ENCODE results near the gene ANKS4B. TPM values are rescaled to one million over a fixed set of nuclear protein-coding genes. Genes with fewer than 3 reads are reported as not detected.

The ANKS4B gene
- total and polyA plus RNA-seq, 2 experiments from 2014 or later, result not detected

DNA sequence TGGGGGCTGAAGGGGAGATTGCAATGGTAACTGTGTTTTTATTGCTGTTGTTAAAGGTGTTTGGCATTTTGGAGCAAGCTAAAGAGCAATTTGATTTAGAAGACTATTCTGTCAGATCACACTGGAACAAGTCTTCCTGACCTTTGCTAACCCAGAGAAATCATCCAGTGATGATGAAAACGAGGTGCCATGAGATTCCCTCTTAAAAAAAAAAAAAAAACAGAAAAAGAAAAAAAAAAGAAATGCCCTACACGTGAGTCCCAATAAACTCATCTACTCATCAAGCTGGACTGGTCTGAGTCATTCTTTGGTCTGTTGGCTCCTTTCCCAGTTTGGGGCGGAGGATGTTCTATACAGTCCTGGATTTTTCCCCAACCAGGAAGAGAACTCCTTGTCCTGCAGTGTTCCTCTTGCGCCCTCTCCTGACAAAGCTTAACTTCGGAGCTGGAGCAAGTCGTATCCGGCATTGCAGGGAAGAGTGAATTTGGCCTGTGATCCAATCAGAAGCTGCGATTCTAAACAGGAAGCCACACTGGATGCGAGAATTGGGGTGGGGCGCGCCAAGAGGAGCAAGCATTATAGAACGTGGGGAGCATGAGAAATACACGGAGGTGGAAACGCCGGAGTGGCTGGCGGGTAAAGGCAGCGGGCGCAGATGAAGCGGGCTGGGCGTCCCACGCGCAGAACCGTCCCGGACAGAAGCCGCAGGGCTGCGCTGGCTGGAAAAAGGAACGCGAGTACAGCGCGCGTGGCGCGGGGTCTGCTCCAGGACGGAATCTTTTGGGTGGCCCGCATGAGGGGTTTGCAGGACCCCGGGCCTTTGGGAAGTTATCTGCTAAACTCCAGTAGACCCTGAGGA, 67.0 kb downstream of the ANKS4B start:
- peak; percentile 94 to 100 for DNase-seq (ENCODE audit: low read depth in 1 of 2, low spot score in 1 of 2)
- Histone ChIP-seq H3K36me3 (no peaks in the 10 kb centered on the region), H3K27ac (no peak overlapping the region), H3K27me3 (peaks cover 68% of the 10 kb centered on the region), H3K4me3 (peak overlapping the region; percentile 56), H3K4me1 (ENCODE audit: low read depth) (no peaks in the 10 kb centered on the region), H3K9me3 (ENCODE audit: low read depth) (no peaks in the 10 kb centered on the region)
- TF ChIP-seq, protein P1, sequence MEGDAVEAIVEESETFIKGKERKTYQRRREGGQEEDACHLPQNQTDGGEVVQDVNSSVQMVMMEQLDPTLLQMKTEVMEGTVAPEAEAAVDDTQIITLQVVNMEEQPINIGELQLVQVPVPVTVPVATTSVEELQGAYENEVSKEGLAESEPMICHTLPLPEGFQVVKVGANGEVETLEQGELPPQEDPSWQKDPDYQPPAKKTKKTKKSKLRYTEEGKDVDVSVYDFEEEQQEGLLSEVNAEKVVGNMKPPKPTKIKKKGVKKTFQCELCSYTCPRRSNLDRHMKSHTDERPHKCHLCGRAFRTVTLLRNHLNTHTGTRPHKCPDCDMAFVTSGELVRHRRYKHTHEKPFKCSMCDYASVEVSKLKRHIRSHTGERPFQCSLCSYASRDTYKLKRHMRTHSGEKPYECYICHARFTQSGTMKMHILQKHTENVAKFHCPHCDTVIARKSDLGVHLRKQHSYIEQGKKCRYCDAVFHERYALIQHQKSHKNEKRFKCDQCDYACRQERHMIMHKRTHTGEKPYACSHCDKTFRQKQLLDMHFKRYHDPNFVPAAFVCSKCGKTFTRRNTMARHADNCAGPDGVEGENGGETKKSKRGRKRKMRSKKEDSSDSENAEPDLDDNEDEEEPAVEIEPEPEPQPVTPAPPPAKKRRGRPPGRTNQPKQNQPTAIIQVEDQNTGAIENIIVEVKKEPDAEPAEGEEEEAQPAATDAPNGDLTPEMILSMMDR (IDR thresholded peaks at IDR 0.05; ENCODE audit: low read depth, low read length), result peak; percentile 95

DNA sequence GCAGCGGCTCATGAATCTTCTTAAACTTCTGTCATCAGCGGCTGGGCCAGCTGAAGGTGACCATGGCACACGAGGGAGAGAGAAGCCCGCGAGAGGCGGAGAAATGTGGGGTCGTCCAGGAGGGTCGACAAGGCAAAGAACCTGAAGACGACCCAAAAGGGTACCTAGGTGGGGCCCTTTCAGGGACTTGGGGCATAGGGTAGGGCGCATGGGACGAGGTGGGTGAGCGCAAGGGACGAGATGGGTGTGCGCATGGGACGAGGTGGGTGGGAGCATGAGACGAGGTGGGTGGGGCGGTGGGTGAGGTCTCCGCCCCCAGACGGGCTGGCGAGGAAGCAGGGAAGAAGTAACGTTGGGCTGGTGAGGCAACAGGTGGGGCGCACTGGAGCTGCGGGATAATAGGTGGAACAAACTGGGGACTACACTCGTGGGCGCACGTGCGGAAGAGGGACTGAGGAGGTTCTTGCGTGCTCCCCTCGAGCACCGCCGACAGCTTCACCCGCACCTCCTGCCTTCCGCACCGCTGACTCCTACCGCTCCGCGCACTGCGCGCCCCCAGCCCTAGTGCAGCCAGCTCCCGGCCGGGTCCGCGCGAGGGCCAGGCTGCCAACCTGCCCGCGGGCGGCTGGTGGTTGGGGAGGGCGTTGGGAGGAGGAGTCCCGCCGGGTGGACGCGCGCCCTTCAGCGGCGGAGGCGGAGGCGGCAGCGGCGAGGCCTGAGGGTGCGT, 67.8 kb downstream of the ANKS4B start:
- H3K4me3 ChIP-seq, result peak overlapping the region; percentile 56
- TF ChIP-seq, protein P1 (IDR thresholded peaks at IDR 0.05; ENCODE audit: low read depth, low read length), result peak; percentile 25
- no peak overlapping the region for H3K27ac ChIP-seq
- H3K9me3 ChIP-seq (ENCODE audit: low read depth), result no peaks in the 10 kb centered on the region
- peak; percentile 60 to 70 for DNase-seq (ENCODE audit: low read depth in 1 of 2, low spot score in 1 of 2)
- no peaks in the 10 kb centered on the region for H3K36me3 ChIP-seq
- peaks cover 75% of the 10 kb centered on the region for H3K27me3 ChIP-seq
- H3K4me1 ChIP-seq (ENCODE audit: low read depth), result no peaks in the 10 kb centered on the region

DNA sequence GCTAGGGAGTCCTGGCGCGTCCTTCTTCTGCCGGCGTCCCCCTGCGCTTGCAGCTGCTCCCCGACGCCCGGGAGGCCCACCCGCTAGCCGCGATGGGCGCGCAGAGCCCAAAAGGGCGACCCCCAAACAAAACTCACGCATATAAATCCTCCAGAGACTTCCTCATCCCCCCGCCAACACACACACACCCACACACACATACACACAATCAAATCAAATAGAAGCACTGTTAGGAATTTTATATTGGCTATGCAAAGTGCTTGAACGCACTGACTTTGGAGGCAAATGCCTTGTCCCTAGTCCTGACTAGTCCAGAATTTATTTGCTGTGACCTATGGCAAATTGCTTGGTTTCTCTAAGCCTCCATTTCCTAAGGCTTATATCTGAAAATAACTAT, 68.4 kb downstream of the ANKS4B start:
- no peaks in the 10 kb centered on the region for H3K36me3 ChIP-seq
- no peaks in the 10 kb centered on the region for H3K4me1 ChIP-seq (ENCODE audit: low read depth)
- TF ChIP-seq, protein P1 (IDR thresholded peaks at IDR 0.05; ENCODE audit: low read depth, low read length), result no peak
- no peak overlapping the region for H3K27ac ChIP-seq
- H3K27me3 ChIP-seq, result peaks cover 80% of the 10 kb centered on the region
- peak overlapping the region; percentile 56 for H3K4me3 ChIP-seq
- H3K9me3 ChIP-seq (ENCODE audit: low read depth), result no peaks in the 10 kb centered on the region
- peak in 1 of 2 donors; percentile 12 for DNase-seq (ENCODE audit: low read depth in 1 of 2, low spot score in 1 of 2)

DNA sequence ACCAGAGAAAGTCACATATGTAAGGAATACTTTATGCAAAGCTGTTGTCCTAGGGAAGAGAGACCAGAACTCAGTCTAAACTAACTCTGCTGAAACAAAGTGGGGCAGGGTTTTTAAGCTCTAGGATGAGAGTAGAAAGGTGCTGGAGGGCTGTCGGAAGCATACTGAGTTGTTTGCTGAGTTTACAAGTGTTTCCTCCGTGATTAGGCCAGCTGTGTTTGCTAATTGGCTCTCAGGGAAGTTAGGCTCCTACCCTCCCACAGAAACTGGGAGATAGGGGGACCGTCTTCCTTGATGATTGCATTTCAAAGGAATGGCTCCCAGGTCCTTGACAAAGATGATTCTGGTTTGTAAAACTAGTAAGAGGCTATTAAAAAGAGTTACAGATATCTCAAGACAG, 69.0 kb downstream of the ANKS4B start:
- Histone ChIP-seq H3K36me3 (no peaks in the 10 kb centered on the region), H3K4me3 (no peak overlapping the region), H3K27ac (no peak overlapping the region), H3K27me3 (peaks cover 78% of the 10 kb centered on the region), H3K4me1 (ENCODE audit: low read depth) (no peaks in the 10 kb centered on the region), H3K9me3 (ENCODE audit: low read depth) (no peaks in the 10 kb centered on the region)
- TF ChIP-seq, protein P1 (IDR thresholded peaks at IDR 0.05; ENCODE audit: low read depth, low read length), result no peak
- no peak for DNase-seq (ENCODE audit: low read depth in 1 of 2, low spot score in 1 of 2)

DNA sequence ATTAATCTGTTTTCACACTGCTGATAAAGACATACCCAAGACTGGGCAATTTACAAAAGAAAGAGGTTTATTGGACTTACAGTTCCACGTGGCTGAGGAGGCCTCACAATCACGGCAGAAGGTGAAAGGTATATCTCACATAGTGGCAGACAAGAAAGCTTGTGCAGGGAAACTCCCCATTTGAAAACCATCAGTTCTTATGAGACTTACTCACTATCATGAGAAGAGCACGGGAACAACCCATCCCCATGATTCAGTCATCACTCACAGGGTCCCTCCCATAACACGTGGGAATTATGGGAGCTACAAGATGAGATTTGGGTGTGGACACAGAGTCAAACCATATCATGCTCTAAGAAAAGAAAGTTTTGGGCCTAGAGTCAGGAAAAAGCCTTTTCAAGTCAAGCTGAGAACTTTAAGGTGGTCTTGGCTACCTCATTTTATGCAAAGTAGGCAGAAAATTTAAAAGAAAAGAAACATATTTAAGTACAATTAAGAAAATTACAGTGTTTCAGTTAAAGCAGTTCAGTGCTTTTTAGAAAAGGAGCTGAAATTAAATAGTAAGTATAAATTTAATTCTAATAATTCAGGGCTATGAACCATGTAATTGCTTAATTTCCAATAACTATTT, 69.5 kb downstream of the ANKS4B start:
- no peak overlapping the region for H3K4me3 ChIP-seq
- peak in 1 of 2 donors; percentile 30 for DNase-seq (ENCODE audit: low read depth in 1 of 2, low spot score in 1 of 2)
- TF ChIP-seq, protein P1 (IDR thresholded peaks at IDR 0.05; ENCODE audit: low read depth, low read length), result no peak
- peaks cover 73% of the 10 kb centered on the region for H3K27me3 ChIP-seq
- H3K36me3 ChIP-seq, result no peaks in the 10 kb centered on the region
- H3K9me3 ChIP-seq (ENCODE audit: low read depth), result no peaks in the 10 kb centered on the region
- no peaks in the 10 kb centered on the region for H3K4me1 ChIP-seq (ENCODE audit: low read depth)
- H3K27ac ChIP-seq, result no peak overlapping the region

Data from cardiac muscle cell (in vitro differentiated cells and primary cell).